MG63 (cell line): ENCODE results near the gene KCTD1. TPM values are rescaled to one million over a fixed set of nuclear protein-coding genes. Genes with fewer than 3 reads are reported as not detected.

ENCODE experiments used
- DNase-seq: peaks from one replicate; pipeline ENCODE4 v3.0.0-alpha.2; 2020
- H3K27me3 ChIP-seq: fragments of 250-450 bp; sonication (Bioruptor Pico); 2 replicates; pipeline ENCODE4 v1.5.1; 2020; ENCODE audit warnings: mild to moderate bottlenecking, moderate library complexity
- H3K36me3 ChIP-seq: fragments of 250-450 bp; sonication (Bioruptor Pico); 2 replicates; pipeline ENCODE4 v1.5.1; 2020; ENCODE audit warnings: mild to moderate bottlenecking, moderate library complexity
- H3K4me3 ChIP-seq: fragments of 250-450 bp; sonication (Bioruptor Pico); 2 replicates; pipeline ENCODE4 v1.5.1; 2020; ENCODE audit warnings: mild to moderate bottlenecking, moderate library complexity
- H3K9me3 ChIP-seq: fragments of 250-450 bp; sonication (Bioruptor Pico); 2 replicates; pipeline ENCODE4 v1.5.1; 2020; ENCODE audit warnings: mild to moderate bottlenecking, moderate library complexity
- total RNA-seq: library from RNA; depleted of rRNA; stranded (reverse); fragments of >200 nt; shearing (Covaris generic); gene quantifications from 2 replicates; pipeline ENCODE4 v1.2.3, GENCODE V29; 2014; ENCODE audit warnings: low replicate concordance

The KCTD1 gene
- total RNA-seq, 1 experiment from 2014 or later, result 14.5 TPM

DNA sequence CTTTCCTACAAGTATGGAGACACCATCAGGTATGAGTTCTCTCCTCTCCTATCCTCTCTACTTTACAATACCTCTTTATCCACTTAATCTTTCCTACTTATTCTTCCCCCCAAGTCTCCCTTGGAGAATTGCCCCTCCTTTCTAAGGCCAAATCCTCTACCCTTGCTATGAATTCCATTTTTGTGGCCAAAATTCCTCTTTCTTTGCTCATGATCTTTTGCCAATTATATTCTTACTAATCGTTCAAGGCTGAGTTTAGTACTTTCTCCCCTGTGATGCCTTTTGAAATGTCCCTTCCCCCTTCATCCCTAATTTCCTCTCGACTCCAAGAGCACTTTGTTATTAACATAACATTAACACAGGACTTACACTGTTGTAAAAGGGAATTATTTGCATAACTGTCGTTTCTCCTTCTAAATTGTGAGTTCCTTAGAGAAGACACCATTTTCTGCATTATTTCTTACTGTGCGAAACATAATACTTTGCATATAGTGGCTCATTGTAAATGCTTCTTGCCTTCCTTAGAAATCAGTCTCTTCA, 133.4 kb downstream of the KCTD1 start:
- no peaks in the 10 kb centered on the region for H3K9me3 ChIP-seq
- no peak for DNase-seq

DNA sequence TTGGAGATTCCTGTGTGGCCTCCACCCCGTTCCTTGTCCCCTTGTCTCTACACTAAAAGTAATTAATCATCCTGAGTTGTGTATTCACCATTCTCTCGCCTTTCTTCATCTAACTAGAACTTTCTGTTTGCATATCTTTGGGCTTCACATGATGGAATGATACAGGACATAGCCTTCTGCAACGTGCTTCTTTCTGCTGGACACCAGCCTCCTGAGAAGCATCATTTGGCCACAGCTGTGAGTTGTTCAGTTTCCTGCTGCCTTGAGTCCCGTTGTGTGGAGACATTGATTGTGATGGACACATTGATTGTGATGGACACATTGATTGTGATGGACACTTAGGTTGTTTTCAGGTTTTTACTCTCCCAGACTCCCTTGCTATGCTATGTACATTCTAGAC, 139.3 kb downstream of the KCTD1 start:
- no peaks in the 10 kb centered on the region for H3K27me3 ChIP-seq
- DNase-seq, result no peak

More for the DNA sequence above, 133.4 kb downstream of the KCTD1 start:
- Histone ChIP-seq H3K36me3 (no peaks in the 10 kb centered on the region), H3K4me3 (no peak overlapping the region), H3K27me3 (no peaks in the 10 kb centered on the region)

DNA sequence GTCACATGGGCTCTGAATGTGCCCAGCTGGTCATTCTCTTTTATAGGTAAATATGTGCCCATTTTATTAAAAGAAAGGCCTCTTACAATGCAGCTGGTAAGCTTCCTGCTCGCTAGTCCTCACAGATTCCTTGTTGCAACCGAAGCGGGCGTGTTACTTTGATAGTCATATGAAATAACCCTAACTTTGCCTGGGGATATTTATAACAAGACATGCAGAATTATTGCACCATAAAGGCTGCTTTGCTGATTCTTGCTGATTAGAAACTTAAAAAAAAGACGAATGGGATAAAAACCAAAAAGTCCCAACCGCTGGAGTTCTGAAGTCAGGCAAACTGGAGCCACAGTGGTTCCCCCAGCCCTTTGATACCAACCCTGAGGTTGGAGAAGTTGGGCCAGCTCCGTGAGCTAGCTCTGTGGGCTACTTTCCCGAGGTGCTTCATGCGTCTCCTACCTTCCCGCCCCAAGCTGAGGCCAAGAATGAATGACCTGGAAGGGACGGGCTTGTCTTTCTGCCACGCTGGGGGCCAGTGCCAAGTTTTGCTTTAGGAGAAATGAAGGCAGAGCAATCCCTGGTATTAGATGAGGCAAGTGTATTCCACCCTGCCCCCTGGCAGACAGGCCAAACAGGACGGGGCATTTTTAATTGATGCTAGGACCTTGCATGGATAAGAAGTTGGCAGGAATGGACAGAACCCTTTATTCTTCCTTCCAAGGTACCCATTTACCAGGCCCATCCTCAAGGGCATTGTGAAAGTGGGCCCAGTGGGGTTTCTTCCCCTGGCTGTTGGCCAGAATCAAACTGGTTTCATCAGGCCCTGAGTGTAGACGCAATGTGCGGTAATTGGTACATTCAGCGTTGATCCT, 140.4 kb downstream of the KCTD1 start:
- Histone ChIP-seq H3K36me3 (no peaks in the 10 kb centered on the region), H3K9me3 (no peaks in the 10 kb centered on the region), H3K27me3 (no peaks in the 10 kb centered on the region), H3K4me3 (no peak overlapping the region)
- DNase-seq, result no peak

More for the DNA sequence above, 139.3 kb downstream of the KCTD1 start:
- Histone ChIP-seq H3K9me3 (no peaks in the 10 kb centered on the region), H3K36me3 (no peaks in the 10 kb centered on the region), H3K4me3 (no peak overlapping the region)

DNA sequence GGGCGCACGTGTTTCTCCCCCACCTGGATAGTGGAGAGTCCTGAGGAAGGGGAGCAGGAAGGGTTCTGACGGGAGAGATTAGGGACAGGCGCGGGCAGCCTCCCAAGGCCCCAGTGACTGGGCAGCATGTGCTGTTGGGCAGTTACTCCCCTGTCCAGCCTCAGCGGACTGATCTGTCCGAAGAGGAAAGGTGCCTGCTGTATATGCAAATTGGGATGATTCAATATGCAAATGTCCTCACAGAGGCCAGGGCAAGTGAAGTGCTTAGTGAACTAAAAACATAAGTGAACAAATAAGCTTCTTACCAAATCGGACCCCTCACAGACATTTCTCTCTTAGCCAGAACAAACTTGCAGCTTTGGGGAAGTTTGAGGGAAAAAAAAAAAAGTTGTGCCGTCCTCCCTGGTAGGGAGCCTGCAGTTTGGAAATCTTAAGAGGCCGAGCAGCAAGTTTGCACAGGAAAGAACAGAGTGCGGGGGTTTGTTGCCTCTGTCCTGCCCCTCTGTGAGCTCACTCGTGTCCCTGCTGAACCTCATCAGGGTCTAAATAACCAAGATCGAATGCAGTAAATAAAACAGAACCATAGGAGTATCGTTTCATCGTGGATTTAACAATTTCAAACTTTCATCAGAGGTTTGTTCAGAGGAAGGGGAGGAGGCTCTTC, 141.4 kb downstream of the KCTD1 start:
- Histone ChIP-seq H3K27me3 (no peaks in the 10 kb centered on the region), H3K36me3 (no peaks in the 10 kb centered on the region), H3K9me3 (no peaks in the 10 kb centered on the region), H3K4me3 (no peak overlapping the region)
- no peak for DNase-seq

DNA sequence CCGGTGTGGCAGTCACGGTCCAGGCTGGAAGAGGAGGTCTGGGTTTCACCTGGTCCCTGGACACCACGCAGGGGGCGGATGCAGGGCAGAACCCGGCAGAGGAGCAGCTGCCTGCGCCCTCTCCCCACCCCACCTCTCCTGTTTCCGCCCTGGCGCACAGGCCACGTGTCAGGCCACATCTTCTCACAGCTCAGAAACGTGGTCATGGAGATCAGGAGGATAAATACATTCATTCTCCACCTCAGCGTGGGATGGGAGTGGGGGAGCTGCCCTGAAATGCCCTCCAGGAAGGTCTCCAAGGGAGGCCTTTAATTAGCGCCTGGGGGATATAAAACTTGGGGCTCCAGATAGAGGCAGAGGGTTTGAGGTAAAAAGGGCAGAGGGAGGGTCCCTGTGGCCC, 142.0 kb downstream of the KCTD1 start:
- no peak overlapping the region for H3K4me3 ChIP-seq

DNA sequence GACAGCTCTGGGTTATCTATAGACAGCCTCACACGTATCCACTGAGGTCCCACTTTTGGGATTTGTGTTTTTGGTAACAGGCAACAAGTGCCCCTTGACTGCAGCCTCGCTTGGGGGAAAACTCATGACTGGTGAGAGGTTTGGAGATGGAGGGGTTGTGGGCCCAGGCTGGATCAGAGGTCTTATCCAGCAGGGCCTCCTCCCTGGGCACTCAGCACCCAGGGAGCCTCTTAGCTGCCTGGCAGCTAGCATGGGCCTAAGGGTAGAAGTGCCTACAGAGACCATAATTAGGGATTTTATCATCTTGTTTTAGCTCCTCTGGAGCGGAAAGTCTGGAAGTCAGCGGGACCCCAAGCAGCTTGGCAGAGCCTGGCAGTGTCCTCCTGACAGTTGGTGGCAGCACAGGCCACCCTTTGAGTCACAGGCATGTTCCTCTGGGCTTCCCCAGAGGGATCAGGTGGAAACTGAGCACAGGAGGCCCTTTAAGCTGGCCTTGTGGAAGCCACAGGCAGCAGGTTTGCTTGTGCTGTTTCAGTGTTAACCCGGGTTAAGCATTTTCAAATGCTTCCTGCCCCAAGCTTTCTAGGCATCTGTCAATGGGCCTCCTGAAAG, 143.1 kb downstream of the KCTD1 start:
- Histone ChIP-seq H3K27me3 (no peaks in the 10 kb centered on the region), H3K36me3 (no peaks in the 10 kb centered on the region), H3K9me3 (no peaks in the 10 kb centered on the region), H3K4me3 (no peak overlapping the region)
- peak; percentile 5 for DNase-seq

More for the DNA sequence above, 142.0 kb downstream of the KCTD1 start:
- H3K27me3 ChIP-seq, result no peaks in the 10 kb centered on the region
- DNase-seq, result no peak
- H3K9me3 ChIP-seq, result no peaks in the 10 kb centered on the region
- H3K36me3 ChIP-seq, result no peaks in the 10 kb centered on the region
